ENCODE measurements around the gene IFFO2.
A peak's percentile ranks its signal among the peaks of the same experiment; 100 is the strongest.
"Not testable (repeated sequence)": the region's sequence is repeated elsewhere in the genome, so short reads cannot be mapped to it uniquely, and the experiment has no call there.

The IFFO2 gene

DNA sequence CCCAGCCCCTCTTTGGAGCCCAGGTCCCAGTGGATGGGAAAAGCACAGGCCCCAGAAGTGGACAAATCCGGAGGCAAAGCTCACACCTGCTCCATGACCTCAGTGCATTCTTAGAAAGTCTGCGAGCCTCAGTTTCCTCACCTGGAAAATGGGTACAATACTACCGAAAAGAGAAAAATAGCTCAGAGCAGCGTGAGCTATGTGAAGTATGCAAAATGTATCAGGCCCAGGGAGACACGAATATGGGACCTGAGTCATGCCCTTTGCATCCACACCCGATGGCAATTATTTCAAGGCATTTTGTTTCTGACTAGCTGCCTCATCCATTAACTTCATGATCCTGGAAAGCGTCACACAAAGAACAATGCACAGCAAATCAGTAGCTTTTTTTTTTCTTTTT is 63.4 kb downstream of the IFFO2 start:
- no peak for DNase-seq (ENCODE audit: low read depth)

DNA sequence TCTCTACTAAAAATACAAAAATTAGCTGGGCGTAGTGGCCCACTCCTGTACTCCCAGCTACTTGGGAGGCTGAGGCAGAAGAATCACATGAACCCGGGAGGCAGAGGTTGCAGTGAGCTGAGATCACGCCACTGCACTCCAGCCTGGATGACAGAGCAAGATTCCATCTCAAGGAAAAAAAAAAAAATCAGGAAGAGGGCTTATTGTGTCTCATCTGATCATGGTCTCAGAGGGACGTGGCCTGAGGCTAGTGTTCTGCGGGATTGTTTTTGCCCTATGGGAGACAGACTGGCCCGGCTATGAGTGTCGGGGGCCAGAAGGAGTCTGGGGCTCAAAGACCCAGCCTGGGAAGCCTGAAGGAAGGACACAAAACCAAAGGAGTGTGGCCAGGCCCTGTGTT is 64.6 kb downstream of the IFFO2 start:
- DNase-seq (ENCODE audit: low read depth) = not testable (repeated sequence)

DNA sequence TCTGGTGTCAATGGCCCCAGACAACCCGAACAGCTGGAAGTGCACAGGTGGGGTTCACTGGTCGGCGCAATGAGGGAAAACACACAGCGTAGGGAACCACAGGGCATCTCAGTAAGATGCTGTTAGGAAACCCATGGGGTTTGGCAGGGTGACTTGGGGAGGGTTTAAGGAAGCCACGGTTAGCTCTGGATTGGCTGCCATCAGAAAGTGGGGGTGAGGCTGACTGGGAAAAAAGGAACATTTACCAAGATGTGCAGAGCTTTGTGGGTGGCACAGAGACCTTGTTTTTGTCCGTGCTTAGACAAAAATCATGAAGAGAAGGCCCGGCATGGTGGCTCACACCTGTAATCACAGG is 65.1 kb downstream of the IFFO2 start:
- no peak for DNase-seq (ENCODE audit: low read depth)

DNA sequence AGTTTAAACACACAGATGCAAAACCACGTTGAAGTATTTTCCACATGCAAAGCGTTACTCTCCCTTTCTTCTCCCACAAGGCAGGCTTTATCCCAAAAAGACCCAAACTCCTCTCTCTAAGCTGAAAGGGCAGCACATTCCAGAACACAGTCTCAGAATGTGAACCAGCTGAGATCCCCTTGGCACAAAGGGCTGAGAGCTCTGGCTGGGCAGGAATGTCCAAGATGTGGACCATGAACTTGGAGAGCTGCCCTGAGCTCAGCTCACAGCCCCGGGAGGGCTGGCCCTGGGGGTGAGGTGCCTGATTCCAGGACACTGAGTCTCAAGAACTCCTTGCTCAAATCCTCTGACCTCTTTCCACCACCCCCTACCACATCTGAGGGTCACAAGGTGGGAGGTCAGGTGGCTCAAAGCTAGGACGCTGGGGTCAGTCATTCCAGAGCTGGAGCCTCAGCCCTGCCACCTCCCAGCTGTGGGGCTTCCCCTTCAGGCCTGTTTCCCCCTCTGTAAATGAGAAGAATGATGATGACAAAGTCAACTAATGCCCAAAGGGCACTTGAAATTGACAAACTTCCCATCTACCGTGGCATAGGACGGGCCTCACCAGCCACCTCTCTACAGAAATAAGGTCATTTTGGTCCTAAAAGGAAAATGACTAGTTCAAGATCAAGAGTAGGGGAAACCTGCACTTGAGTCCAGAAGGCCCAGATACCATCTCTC is 65.6 kb downstream of the IFFO2 start:
- no peak for DNase-seq (ENCODE audit: low read depth)

DNA sequence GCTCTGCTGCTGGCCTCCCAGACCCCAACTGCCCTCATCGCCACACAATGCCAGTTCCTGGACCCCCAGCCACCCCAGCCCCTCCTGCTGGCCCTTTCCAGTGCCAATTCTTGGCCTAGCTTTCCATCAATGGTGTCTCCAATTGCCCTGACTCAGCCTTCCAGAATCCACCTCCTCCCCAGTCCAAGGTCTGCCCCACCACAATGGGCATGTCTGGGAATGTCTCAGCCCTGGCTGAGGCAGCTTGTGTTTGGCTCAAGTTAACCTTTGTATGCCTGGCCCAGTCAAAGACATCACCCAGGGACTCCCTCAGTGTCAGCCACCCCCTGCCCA is 70.5 kb downstream of the IFFO2 start:
- DNase-seq (ENCODE audit: low read depth) = no peak

DNA sequence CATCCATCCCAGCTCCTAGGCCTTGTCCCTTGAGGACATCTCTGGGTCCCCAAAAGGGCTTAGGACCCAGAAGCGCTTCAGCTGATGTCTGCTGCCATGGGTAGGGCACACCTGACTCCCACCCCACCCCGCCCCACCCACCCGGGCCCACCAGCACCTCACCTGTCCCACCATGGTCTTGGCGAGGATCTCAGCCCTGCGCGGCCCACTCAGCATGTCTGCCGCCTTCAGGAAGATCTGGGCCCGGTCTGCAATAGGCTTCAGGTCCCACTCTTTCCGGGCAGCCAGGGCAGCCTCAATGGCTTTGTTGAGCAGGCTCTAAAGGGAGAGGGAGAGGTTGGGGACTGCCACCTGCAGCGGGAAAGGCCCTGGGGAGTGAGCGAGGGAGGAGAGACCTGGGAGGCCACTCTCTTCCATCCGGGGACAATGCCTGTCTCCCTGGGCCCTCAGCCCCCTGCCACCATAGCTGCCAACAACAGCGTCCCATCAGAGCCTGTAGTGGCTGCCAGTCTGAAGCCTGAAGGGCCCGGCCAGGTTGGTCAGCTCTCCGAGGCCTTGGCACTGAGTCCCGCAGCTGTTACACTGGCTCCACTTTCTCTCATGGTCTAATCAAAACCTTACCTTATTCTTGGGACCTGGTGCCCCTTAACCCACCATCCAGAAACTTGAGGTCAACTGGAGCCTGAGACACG is 71.0 kb downstream of the IFFO2 start:
- no peak for DNase-seq (ENCODE audit: low read depth)

DNA sequence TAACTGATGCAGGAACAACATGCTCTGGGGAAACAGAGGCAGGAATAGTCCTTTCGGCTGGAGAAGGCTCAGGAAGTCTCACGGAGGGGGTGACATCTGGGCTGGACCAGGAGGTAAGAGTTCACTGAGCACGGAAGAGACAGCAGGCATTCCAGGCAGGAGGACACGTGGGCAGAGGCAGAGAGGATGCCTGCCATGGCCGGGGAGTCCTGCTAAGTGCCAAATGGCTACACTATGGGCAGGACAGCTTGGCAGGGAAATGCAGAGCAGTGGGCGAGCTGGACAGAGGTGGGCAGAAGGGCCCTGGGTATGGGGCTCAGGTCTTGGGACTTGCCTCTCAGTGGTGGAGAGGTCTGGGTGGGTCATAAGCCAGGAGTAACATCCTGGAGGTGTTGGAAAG is 71.7 kb downstream of the IFFO2 start:
- no peak for DNase-seq (ENCODE audit: low read depth)

DNA sequence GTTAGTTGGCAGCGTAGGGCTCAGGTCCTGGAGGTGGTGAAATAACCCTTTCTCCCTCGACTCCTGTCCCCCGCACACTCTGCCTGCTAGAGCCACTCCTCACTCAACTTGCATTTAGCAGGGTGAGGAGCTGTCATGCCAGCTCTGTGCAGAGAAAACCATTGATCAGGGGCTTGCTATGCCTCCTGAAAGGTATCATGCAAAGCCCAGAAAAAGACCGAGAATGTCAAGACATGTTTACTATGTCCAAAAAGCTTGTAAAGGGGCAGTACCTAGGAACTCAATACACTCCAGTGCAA is 72.1 kb downstream of the IFFO2 start:
- no peak for DNase-seq (ENCODE audit: low read depth)

DNA sequence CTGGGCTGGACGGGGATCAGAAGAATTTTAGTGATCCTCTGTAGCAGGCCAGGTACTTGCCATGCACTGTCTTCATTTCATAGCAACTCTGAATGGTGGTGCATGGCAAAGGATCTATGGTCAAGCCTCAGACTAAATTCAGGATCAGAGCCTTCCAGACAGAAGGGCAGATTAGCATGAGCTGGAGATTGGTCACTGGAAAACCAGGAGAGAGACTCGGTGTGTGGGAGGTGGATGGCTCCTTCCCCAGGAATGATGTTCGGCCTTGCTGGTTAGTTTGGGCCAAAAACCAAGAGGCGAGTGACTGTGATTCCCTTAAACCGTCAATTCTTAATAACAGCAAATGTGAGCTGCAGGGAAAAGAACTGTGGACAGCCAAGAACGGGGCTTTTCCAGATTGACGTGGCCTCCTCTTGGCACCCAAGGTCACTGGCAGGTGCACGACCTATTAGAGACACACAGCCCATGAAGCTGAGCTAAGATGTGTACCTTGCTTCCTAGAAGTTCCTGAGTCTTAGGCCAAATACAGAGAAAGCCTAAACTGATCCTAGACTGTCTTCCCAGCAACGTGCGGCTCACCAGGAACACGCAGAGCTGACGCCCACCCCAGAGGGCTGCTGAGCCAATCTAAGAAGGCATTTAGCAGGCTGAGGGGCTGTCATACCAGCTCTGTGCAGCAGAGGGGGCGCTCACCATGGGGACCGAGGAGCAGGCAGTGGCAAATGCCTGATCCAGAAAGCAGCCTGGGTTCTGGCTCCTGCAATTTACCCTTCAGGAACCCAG is 72.6 kb downstream of the IFFO2 start:
- peak; percentile 71 for DNase-seq (ENCODE audit: low read depth)

DNA sequence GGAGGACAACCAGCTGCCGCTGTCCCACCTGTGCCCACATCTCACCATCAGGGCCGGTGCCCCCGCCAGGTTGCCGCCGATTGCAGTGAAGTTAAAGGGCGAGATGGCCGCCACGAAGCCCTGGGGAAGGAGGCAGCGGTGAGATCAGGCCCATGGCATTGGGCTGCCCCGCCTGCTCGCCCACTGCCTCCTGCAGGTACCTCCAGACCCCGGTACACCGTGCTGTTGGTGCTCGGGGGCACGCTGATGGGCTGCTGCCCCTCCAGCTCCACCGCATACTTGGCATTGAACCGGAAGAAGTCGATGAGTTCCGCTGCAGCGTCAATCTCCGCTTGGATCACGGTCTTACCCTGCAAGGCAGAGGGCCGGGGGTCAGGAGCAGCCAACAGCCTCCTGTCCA is 73.4 kb downstream of the IFFO2 start:
- no peak for DNase-seq (ENCODE audit: low read depth)

DNA sequence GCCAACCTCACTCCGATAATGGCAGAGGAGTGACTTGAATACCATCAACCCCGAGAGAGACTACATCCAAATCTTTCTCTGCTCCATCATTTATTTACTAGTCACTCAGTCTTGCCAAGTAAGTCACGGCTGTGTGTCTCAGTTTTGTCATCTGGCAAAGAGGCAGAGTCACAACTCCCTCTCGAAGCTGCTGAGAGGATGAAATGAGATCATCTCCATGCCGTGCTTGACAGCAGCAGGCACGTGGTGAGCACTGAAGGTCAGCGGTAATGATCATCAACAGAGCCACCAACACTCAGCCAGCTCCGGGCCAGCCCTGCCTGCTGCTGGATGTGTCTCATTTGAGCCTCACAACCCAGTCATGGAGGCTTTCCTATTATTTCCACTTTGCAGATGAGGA is 74.0 kb downstream of the IFFO2 start:
- DNase-seq (ENCODE audit: low read depth) = no peak

DNA sequence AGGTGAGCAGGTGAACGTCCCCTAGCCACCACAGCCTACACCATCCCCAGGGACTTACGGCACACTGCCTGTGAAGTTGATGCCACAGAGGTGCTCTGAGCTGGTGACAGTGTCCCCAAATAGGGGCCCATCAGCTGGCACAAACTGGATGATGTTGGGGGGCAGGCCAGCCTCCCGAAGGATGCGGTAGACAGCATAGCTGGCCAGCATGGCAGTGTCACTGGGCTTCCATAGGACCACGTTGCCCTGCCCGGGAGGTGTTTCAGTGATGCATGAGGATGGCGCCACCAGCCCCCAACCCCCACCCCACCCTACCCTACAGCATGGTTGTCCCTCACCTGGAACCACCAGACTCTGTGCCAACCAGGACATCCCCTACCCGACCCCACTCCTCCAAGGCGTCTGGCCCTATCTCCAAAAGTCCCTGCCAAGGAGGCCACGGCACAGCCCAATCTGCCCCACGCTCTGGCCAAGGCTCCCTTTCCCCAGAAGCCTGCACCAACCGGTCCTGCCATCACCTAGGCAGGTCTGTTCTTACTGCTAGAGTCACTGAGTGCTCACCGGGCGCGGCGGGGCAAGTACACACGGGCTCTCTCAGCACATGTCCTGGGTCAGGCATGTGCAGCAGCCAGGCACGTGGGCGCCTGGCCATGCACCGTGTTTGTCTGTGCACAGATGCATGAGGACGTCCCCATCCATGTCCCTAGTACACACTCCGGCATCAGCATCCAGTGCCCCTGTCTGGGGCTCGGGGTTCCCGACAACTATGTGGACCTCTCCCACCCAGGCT is 74.6 kb downstream of the IFFO2 start:
- DNase-seq (ENCODE audit: low read depth) = no peak

DNA sequence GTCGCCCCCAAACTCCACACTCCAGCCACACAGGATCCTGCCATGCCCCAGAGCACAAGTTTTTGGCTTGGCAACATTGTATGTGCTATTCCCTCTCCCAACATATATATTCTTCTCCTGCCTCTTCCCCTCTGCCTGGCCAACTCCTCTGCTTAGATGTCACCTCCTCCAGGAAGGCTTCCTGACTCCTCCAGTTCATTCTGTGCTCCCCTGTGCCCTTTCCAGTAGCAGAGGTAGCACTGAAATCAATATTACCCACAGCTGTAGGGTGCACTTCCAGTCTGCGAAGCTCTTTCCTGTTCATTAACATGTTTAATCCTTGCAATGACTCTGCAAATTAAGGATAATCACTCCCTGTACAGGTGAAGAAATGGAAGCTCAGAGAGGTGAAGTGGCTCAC is 75.3 kb downstream of the IFFO2 start:
- no peak for DNase-seq (ENCODE audit: low read depth)

DNA sequence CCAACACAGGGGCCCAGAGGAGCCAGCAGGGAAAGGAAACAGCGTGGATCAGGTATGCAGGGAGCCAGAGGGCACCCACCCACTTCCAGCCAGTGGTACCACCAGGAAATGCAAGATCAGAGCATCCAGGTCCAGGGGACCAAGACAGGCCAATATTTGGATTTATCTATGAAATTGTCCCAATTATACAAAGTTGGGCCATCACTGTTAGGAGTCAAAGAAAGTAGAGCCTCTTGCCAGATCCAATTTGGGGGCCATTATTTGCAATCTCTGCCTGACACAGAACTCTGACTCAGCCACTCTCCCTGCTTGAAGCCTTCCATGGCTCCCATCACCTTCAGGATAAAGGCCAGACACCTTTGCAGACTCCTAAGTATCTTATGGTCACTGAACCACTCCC is 75.9 kb downstream of the IFFO2 start:
- DNase-seq (ENCODE audit: low read depth) = no peak

DNA sequence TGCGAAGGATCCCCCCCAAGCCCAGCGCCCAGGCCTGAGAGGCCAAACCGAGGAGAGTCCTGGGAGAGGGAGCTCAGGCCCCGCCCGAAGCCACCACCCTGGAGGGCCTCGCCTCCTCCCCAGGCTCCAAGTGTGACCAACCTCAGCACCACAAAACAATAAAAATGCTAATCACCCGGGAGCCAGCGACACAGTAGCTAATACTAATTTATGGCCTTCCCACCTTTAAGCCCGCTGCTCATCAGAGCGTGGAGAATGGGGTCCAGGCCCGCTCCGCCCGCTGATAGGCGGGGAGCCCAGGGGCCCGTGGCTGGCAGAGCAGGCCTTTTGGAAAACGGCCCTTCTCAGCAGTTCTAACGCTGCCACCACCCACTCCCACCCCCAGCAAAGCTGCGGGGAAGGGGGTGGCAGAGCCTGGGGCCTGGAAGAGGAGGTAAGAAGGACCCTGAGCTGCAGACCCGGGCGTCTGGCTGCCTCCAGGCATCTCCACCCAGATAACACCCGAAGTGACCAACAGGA is 76.6 kb downstream of the IFFO2 start:
- no peak for DNase-seq (ENCODE audit: low read depth)

DNA sequence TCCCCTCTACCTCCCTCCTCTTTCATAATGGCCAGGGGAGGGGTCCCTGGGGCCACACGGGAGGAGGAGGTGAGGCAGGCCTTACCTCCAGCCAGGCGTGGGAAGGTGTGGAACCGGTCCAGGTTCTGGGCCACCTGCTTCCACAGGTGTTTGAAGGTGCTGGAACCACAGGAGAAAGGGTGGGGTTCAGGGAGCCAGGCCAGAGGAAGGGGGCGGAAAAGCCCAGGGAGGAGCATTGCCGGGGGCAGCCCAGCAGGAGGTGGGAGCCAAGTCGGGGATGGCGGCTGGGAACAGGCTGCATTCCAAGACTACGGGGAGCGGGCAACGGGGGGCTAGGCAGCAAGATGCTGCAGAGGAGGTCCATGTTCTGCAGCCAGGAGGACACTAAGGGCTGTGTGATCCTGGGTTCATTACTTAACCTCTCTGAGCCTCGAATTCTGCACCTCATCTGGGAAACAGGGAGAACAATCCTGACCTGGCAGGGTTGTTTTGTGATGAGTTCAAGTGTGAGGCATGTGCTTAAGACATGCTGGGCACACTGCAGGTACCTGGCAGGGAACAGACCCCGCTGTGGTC is 77.2 kb downstream of the IFFO2 start:
- no peak for DNase-seq (ENCODE audit: low read depth)

DNA sequence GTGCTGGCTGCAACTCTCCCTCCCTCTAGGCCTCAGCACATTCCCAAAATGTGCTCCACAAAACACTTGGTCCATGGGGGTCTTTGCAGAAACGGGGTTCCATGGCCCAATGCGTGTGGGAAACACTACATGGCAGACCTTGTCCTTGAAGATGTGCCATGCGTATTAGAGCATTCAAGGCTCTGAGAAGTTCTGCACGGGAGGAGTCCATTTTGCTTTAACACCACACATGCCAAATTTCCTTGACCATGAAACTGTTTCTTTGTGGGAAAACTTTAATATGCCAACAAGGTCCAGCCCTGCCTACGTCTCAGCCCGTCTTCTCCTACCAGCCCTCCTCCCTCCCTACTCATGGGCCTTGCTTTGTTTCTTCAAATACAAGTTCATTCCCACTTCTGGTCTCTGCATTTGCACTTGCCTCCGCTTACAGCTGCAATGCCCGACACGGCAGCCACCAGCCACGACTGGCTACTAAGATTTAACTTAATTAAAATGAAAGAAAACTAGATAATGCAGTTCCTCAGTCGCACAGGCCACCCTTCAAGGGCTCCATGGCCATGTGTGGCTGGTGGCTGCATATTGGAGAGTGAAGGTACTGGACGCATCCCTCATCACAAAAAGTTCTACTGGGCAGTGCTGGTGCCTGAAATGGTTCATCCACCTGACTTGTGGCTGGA is 77.8 kb downstream of the IFFO2 start:
- DNase-seq (ENCODE audit: low read depth) = no peak

DNA sequence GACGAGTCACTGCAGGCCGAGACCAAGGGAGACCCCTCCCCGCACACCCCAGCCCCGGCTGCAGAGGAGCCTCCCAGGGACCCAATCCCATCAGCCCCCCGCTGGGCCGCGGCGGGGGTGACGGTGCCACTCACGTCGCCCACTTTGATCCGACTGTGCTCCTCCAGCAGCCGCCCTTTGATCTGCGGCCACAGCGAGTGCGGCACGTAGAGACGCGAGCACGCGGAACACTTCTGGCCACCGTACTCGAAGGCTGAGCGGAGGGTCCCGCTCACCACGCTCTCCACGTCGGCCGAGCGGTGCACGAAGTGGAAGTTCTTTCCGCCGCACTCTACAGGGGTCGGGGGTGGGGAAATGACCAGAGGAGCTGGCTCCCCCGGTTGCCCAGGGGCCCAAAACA is 79.2 kb downstream of the IFFO2 start:
- no peak for DNase-seq (ENCODE audit: low read depth)

DNA sequence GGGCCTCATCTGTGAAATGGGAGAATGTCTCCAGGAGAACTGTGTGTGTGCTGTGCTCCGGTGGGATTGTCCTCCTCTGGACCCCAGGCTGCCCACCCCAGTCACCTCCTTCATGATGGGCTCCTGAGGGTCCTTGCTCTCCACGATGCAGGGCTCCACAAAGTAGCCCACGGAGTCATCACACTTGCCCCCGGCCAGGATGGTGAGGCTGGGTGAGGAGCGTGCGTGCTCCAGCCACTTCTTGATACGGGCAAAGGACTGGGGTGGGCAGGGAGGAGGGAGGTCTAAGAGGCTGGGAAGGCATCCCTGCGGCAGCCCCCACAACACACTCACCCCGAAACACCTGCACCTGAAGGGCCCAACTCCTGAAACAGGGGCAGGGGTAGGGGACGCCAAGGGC is 80.3 kb downstream of the IFFO2 start:
- DNase-seq (ENCODE audit: low read depth) = no peak

DNA sequence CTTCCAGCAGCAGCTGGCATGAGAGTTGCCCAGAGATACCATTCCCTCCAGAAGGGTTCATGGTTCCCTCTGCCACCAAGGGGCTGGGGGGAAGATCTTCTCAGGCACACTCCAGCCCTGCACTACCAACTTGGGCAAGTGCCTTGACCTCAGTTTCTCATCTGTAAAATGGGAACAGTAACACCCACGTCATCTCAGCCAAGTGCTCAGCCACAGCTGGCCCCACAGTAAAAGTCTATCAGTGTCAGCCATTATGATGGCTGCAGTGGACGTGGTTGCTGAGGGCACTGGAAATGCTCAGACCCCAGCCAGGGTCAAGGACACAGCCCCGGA is 80.7 kb downstream of the IFFO2 start:
- DNase-seq (ENCODE audit: low read depth) = no peak

DNA sequence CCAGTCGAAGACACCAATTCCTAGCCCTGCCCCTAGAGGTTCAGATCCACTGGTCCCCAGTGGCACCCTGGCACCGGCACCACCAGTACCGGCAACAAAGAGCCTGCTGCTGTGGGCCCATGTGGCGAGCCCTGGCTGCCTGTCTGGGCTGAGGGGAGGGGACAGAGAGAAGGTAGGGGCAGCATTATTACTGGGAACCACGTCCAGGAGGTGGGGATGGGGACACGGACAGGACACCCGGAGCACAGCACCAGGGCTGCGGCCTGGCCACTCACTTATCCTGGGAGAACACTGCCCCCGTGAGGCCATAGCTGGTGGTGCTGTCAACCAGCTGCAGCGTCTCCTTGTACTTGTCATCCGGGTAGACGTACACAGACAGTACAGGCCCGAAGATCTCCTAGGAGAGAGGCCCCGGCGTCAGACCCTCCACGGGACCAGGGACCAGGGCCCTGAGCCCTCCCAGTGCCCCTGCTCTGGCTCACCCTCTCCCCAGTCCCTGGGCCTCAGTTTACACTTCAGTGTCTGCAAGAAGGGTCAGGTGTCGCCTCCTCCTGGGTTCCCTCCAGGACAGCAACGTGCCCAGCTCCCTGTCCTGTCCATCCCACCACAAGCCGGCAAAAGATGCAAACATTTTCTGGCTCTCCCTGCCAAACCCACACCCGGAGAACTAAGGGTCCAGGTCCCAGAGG is 81.2 kb downstream of the IFFO2 start:
- DNase-seq (ENCODE audit: low read depth) = peak; percentile 56
